MG63 (cell line): ENCODE data around the gene THUMPD1. TPM values are rescaled to one million over a fixed set of nuclear protein-coding genes. Genes with fewer than 3 reads are reported as not detected.
A peak's percentile ranks its signal among the peaks of the same experiment; 100 is the strongest.
"Not testable (repeated sequence)": the region's sequence is repeated elsewhere in the genome, so short reads cannot be mapped to it uniquely, and the experiment has no call there.

Experiments
- DNase-seq: peaks from one replicate; pipeline ENCODE4 v3.0.0-alpha.2; 2020
- H3K27me3 ChIP-seq: fragments of 250-450 bp; sonication (Bioruptor Pico); 2 replicates; pipeline ENCODE4 v1.5.1; 2020; ENCODE audit warnings: mild to moderate bottlenecking, moderate library complexity
- H3K36me3 ChIP-seq: fragments of 250-450 bp; sonication (Bioruptor Pico); 2 replicates; pipeline ENCODE4 v1.5.1; 2020; ENCODE audit warnings: mild to moderate bottlenecking, moderate library complexity
- H3K4me3 ChIP-seq: fragments of 250-450 bp; sonication (Bioruptor Pico); 2 replicates; pipeline ENCODE4 v1.5.1; 2020; ENCODE audit warnings: mild to moderate bottlenecking, moderate library complexity
- H3K9me3 ChIP-seq: fragments of 250-450 bp; sonication (Bioruptor Pico); 2 replicates; pipeline ENCODE4 v1.5.1; 2020; ENCODE audit warnings: mild to moderate bottlenecking, moderate library complexity
- total RNA-seq: library from RNA; depleted of rRNA; stranded (reverse); fragments of >200 nt; shearing (Covaris generic); gene quantifications from 2 replicates; pipeline ENCODE4 v1.2.3, GENCODE V29; 2014; ENCODE audit warnings: low replicate concordance; rRNA removed

Gene THUMPD1, protein sequence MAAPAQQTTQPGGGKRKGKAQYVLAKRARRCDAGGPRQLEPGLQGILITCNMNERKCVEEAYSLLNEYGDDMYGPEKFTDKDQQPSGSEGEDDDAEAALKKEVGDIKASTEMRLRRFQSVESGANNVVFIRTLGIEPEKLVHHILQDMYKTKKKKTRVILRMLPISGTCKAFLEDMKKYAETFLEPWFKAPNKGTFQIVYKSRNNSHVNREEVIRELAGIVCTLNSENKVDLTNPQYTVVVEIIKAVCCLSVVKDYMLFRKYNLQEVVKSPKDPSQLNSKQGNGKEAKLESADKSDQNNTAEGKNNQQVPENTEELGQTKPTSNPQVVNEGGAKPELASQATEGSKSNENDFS
- total RNA-seq: 37.5 and 37.9 TPM in 2 replicates

DNA sequence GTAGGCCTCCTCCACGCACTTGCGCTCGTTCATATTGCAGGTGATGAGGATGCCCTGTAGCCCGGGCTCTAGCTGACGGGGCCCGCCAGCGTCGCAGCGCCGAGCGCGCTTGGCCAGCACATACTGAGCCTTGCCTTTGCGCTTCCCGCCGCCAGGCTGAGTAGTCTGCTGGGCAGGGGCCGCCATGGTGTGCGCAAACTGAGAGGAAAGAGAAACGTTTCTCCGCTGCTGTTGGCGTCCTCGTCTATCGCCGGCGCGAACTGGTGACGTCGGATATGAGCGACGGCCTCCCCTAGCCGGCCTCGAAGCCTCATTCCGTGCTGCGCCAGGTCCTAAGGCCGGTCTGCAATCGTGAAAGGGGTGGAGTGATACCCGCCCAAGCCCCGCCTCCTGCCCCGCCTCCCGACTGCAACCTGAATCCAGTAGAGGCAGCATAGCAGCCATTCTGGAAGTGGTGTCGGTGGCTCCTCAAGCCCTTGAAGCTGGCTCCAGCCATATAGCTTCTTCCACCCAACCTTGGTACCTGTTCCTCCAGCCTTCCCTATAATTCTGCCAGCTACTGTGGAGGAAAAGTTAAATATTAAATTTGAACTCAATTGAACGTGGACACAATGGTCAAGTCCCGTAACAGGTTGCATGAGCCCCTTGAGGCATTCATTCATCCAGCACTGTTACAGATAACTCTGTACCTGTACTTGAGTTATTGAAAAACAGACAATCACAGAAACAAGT, at the start of gene THUMPD1:
THUMPD1 (minus strand) TSS at position 265 of the 732 bp plus-strand sequence; CDS start at position 186, 79 bp downstream.
- H3K36me3 ChIP-seq: peaks cover 33% of the 10 kb centered on the region
- H3K4me3 ChIP-seq: peak within 1 kb of the TSS; percentile 99
- H3K9me3 ChIP-seq: no peaks in the 10 kb centered on the region
- no peaks in the 10 kb centered on the region for H3K27me3 ChIP-seq
- peak; percentile 97 for DNase-seq

DNA sequence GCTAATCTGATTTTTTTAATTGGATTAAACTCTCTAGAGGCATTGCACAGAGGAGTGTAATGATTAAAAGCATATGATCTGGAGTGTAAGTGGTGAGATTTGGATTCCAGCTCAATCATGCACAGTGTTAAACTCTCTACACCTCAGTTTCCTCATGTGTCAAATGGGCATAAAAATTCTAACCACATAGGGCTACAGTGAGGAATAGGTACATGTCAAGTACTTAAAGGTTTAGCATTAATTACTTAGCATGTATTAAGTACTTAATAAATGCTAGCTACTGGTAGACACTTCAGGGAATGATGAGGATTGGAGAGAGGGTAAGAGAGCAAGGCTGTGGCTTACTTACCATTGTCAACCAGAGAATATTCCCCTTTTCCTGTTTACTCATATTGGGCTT, 47.5 kb upstream of the THUMPD1 start:
- H3K36me3 ChIP-seq: no peaks in the 10 kb centered on the region
- no peaks in the 10 kb centered on the region for H3K9me3 ChIP-seq
- H3K4me3 ChIP-seq: no peak overlapping the region
- no peaks in the 10 kb centered on the region for H3K27me3 ChIP-seq
- DNase-seq: no peak

DNA sequence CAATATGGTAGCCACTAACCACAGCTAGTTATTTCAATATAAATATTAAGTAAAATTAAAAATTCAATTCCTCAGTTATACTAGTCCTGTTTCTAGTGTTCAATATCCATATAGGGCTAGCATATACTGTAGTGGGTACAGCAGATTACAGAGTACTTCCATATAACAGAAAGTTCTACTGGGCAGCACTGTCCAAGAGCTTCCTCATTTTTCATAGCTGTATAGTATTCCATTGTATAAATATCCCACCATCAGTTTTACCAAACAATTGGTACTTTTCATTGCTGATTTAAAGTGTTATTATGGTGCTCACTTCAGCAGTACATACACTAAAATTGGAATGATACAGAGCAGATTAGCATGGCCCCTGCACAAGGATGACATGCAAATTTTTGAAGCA, 42.6 kb upstream of the THUMPD1 start:
- no peak for DNase-seq
- H3K36me3 ChIP-seq: no peaks in the 10 kb centered on the region
- no peaks in the 10 kb centered on the region for H3K9me3 ChIP-seq
- no peaks in the 10 kb centered on the region; the same call in none of the 2 replicates for H3K27me3 ChIP-seq
- no peak overlapping the region for H3K4me3 ChIP-seq

DNA sequence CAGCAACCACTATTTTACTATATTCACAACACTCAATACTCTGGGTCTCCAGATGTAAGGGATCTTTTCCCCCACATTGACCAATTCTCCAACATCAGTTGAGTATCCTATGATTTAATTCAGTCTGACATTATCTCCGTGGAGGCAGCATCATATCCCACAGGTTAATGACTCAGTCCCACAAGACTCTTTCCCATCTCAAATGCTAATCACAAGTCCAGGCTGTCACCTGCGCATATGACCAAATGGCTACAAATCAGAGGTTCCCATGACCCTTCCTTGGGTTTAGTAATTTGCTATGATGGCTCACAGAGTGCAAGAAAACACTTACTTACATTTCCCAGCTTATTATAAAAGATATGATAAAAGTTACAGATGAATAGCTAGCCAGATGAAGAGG, 40.9 kb upstream of the THUMPD1 start:
- no peaks in the 10 kb centered on the region; the same call in none of the 2 replicates for H3K27me3 ChIP-seq
- no peaks in the 10 kb centered on the region for H3K36me3 ChIP-seq
- DNase-seq: no peak
- H3K4me3 ChIP-seq: no peak overlapping the region
- H3K9me3 ChIP-seq: no peaks in the 10 kb centered on the region

DNA sequence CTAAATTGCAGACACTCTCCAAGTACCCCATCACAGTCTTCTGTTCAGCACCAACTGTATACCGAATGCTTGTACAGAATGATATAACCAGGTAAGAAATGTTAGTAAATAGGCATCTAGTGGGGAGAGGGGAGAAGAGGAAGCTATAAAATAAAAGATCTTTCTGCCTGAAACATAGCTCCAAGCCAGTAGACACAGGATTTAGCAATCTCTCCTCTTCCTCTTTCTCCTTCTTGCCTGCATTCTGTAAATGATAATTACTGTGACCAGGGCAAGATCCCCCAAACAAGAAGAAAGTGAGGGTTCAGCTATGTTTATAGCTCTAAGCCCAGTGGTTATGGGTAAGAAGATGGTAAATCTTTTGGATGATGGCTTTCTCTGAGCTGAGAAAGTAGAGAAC, 40.1 kb upstream of the THUMPD1 start:
- Histone ChIP-seq H3K4me3 (no peak overlapping the region), H3K9me3 (no peaks in the 10 kb centered on the region), H3K36me3 (no peaks in the 10 kb centered on the region), H3K27me3 (no peaks in the 10 kb centered on the region; the same call in none of the 2 replicates)
- no peak for DNase-seq

DNA sequence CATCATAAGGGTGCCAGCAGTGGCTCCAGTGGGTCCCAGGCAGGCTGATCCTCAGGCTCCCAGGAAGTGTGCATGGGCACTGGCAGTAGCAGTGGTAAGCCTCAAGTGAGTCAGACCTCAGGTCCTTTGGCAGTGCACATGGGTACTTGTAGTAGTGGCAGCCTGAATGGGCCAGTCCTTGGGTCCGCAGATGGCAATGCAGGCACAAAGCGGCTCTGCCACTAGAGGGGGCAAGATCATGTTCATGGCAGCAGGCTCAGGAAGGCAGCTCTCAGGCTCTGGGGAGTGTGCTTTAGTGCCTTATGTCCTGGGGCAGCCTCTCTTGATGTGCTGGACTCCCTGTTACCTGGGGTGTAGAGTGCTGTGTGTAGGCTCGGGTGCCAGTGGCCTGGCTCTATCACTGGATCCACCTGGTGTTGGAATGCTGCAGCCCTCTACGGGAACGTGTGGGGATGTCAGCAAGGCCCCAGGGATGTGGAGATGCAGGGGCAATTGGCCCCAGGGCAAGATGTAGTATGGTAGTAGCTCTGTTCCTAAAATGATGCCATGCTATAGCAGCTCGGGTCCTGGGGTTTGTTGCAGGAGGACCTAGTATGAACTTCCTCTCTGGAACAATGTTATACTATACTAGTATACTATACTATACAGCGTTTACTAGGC, 33.2 kb upstream of the THUMPD1 start:
- peak; percentile 87 for DNase-seq
- Histone ChIP-seq H3K9me3 (no peaks in the 10 kb centered on the region), H3K36me3 (no peaks in the 10 kb centered on the region), H3K27me3 (no peaks in the 10 kb centered on the region), H3K4me3 (no peak overlapping the region)

DNA sequence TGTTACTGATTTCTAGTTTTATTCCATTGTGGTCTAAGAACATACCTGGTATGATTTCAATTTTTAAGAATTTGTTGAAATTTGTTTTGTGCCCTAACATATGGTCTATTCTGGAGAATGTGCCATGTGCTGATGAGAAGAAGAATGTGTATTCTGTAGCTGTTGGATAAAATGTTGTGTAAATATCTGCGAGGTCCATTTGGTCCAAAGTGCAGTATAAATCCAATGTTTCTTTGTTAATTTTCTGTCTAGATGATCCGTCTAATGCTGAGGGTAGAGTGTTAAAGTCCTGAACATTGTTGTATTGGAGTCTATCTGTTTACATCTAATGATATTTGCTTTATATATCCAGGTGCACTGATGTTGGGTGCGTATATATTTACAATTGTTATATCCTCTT, 32.1 kb upstream of the THUMPD1 start:
- no peaks in the 10 kb centered on the region for H3K27me3 ChIP-seq
- H3K9me3 ChIP-seq: no peaks in the 10 kb centered on the region
- H3K4me3 ChIP-seq: no peak overlapping the region
- no peaks in the 10 kb centered on the region for H3K36me3 ChIP-seq
- no peak for DNase-seq

DNA sequence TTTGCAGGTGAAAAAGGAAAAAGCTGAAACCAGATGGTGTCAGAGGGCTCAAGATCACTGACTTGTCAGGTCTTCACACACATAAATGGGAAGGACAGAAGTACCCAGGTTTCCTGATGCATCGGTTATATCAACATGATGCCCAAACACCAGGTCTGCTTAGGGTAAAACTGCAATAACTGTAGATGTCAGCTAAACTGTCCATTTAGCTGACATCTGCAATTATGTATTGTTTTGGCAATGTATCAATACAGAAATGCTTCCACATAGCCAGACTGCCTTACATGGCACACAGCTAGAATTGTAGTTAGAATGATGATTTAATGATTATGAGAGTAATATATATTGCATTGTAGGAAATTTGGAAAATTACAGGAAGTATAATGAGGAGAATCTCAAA, 27.2 kb upstream of the THUMPD1 start:
- no peak for DNase-seq
- Histone ChIP-seq H3K9me3 (no peaks in the 10 kb centered on the region), H3K36me3 (no peaks in the 10 kb centered on the region), H3K4me3 (no peak overlapping the region), H3K27me3 (peaks cover 7% of the 10 kb centered on the region; the same call in 1 of the 2 replicates)

DNA sequence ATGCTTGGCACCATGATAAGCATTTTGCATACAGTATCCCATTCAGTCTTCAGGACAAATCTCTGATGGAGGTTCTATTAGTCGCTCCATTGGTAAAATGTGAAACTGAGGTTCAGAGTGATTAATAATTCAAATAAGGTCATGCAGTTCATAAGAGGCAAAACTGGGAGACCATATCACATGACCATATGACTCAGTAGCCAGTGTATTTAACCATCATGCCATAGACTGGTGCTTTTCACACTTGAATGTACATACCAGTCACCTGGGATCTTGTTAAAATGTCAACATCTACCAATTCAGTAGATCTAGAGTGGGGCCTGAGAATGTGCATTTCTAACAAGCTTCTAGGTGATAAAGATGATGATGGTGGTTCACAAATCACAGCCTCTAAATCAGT, 26.5 kb upstream of the THUMPD1 start:
- peaks cover 7% of the 10 kb centered on the region; the same call in 1 of the 2 replicates for H3K27me3 ChIP-seq
- DNase-seq: no peak

DNA sequence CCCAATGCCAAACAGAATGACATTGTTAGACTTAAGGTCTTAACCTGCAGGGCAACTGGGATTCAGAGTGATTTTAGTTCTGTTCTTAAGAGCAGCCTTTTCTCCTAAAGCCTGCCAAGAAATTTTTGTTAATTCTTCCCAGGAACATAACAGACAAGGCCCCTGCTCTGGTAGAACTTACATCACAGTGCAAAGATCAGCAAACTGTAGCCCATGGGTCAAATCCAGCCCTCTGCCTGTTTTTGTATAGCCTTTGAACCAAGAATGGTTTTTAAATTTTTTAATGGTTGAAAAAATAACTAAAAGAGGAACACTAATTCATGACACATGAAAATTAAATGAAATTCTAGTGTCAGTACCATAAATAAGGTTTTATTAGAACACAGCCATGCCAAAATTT, 26.0 kb upstream of the THUMPD1 start:
- Histone ChIP-seq H3K9me3 (peaks cover 5% of the 10 kb centered on the region; the same call in 1 of the 2 replicates), H3K27me3 (peaks cover 10% of the 10 kb centered on the region), H3K4me3 (no peak overlapping the region), H3K36me3 (no peaks in the 10 kb centered on the region)
- no peak for DNase-seq

More for the DNA sequence above, 26.5 kb upstream of the THUMPD1 start:
- Histone ChIP-seq H3K4me3 (no peak overlapping the region), H3K9me3 (no peaks in the 10 kb centered on the region; the same call in 1 of the 2 replicates), H3K36me3 (no peaks in the 10 kb centered on the region)

DNA sequence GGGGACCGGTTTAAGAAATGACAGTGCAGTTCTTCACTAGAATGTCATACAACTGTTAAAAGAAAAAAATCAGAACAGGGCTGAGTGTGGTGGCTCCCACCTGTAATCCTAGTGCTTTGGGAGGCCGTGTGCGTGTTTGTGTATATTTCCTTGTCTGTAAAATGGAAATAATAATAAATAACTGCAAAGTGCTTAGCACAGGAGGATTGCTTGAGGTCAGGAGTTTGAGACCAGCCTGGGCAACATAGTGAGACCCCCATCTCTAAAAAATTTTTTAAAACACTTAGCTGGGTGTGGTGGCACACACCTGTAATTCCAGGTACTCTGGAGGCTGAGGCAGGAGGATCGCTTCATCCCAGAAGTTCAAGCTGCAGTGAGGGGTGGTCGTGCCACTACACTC, 24.7 kb upstream of the THUMPD1 start:
- H3K27me3 ChIP-seq: peaks cover 14% of the 10 kb centered on the region
- no peak overlapping the region for H3K4me3 ChIP-seq
- no peaks in the 10 kb centered on the region for H3K36me3 ChIP-seq
- DNase-seq: no peak
- H3K9me3 ChIP-seq: peaks cover 6% of the 10 kb centered on the region; the same call in 1 of the 2 replicates

DNA sequence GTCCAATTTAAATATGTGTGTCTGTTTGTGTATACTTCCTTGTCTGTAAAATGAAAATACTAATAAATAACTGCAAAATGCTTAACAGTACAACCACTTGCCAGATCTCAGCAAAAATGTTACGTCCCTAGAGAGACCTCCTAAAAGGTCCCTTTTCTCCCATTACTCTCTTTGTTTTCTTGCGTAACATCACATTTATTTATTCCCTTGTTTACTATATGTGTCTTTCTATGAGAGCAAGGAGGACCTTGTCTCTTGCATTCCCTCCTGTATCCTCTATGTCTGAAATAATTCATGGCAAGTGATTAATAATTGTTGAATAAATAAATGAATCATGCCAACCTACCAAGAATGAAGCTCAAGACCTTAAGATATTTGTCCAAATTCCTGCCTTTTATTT, 24.1 kb upstream of the THUMPD1 start:
- H3K9me3 ChIP-seq: peaks cover 6% of the 10 kb centered on the region; the same call in 1 of the 2 replicates
- H3K27me3 ChIP-seq: peaks cover 14% of the 10 kb centered on the region
- H3K36me3 ChIP-seq: no peaks in the 10 kb centered on the region
- no peak overlapping the region for H3K4me3 ChIP-seq
- DNase-seq: no peak

DNA sequence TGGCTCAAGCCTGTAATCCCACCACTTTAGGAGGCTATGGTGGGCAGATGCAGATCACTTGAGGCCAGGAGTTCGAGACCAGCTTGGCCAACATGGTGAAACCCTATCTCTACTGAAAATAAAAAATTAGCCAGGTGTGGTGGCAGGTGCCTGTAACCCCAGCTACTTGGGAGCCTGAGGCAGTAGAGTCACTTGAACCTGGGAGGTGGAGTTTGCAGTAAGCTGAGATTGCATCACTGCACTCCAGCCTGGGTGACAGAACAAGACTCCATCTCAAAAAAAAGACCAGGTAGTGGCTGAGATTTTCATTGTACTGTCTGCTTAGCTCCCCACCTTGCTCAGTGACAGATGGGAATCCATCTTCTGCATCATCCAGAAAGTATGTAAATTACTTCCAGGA, 22.8 kb upstream of the THUMPD1 start:
- not testable (repeated sequence) for H3K36me3 ChIP-seq, H3K4me3 ChIP-seq, H3K9me3 ChIP-seq, DNase-seq
- peaks cover 14% of the 10 kb centered on the region for H3K27me3 ChIP-seq

DNA sequence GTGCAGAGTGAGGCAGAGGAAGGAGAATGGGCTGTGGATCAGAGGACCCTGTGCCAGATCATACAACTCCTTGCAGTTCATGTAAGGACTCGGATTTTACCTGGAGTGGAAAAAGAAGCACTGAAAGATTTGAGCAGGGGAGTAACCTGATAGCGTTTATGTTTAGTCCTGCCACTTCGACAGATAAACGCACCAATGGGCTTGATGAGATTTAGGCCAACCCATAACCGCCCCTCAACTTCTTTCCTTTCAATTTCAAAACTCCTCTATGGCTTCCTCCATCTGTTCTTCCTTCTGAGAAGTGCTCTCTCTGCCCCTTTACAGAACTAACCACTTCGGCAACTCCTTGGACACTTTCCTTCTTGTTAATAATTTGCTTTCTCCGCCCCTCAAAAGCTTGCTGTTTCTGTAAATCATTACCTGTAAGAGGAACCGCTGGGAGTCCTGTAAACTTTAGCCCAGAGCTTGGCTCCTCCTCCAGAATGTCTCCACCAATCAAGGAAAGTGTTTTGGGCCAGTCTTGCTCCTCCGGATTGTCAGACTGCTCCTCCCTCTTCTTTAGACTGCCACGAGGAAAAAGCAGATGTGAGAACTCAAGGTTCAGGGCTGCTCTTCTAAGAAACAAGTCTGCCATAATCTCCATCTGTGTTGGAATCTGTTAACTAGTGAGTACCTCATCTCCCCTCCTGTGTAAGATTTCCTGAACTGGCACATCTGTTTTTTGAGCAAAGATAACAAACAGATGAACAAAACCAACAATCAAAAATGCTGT, 22.0 kb upstream of the THUMPD1 start, which contains the start of gene ACSM3:
ACSM3 (plus strand) TSS at position 554 of the 772 bp plus-strand sequence. CDS start 6,021 bp downstream, outside the sequence.
- peak; percentile 72 for DNase-seq
- H3K27me3 ChIP-seq: peaks cover 14% of the 10 kb centered on the region
- no peaks in the 10 kb centered on the region for H3K36me3 ChIP-seq
- H3K9me3 ChIP-seq: peaks cover 6% of the 10 kb centered on the region; the same call in 1 of the 2 replicates
- H3K4me3 ChIP-seq: peak within 1 kb of the TSS; percentile 49

DNA sequence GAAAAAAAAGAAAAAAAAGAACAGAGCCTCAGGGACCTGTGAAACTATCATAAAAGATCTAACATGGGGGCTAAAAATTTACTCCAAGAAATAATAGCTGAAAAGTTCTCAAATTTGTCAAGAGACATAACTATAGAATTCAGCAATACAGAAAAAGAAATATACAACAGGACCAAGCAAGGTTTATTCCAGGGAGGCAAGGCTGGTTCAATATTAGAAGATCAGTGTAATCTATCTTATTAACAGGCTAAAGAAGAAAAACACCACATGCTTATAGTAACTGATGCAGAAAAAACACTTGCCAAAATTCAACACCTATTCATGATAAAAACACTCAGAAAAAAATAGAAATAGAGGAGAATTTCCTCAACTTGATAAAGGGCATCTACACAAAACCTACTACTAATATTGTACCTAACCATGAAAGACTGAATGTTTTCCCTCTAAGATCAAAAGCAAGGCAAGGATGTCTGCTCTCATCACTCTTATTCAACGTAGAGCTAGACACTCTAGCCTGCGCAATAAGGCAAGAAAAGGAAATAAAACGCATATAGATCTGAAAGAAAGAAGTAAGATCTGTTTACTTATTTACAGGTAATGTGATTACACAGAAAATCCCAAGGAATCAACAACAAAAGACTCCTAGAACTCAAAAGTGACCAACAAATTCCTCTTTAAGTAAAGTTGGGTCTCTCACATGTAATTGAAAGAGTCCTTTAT, 20.9 kb upstream of the THUMPD1 start:
- peaks cover 6% of the 10 kb centered on the region; the same call in 1 of the 2 replicates for H3K9me3 ChIP-seq
- DNase-seq: no peak
- H3K36me3 ChIP-seq: no peaks in the 10 kb centered on the region
- H3K27me3 ChIP-seq: peaks cover 14% of the 10 kb centered on the region
- no peak overlapping the region; the same call in 1 of the 2 replicates for H3K4me3 ChIP-seq
